Epithelial cell of proximal tubule (primary cell): ENCODE measurements around the gene RPS8. TPM values are rescaled to one million over a fixed set of nuclear protein-coding genes. Genes with fewer than 3 reads are reported as not detected.

ENCODE experiments used
- DNase-seq: peaks from one replicate; pipeline ENCODE4 v3.0.0-alpha.2; 2011; ENCODE audit warnings: low read depth
- H3K4me3 ChIP-seq: 2 replicates; pipeline ENCODE4 v1.5.1; 2011; ENCODE audit warnings: low read depth, mild to moderate bottlenecking, low read length
- total RNA-seq: library from RNA; depleted of rRNA; stranded (reverse); fragments of >200 nt; gene quantifications from 2 replicates; pipeline ENCODE4 v1.2.3, GENCODE V29; 2015
- TF ChIP-seq, protein P1 (sequence below): conservative IDR thresholded peaks from 2 replicates; pipeline ENCODE4 v1.5.1; 2012; ENCODE audit warnings: low read depth, mild to moderate bottlenecking, low read length

The RPS8 gene
- total RNA-seq, 1 donor from 2014 or later = 2,814 TPM

DNA sequence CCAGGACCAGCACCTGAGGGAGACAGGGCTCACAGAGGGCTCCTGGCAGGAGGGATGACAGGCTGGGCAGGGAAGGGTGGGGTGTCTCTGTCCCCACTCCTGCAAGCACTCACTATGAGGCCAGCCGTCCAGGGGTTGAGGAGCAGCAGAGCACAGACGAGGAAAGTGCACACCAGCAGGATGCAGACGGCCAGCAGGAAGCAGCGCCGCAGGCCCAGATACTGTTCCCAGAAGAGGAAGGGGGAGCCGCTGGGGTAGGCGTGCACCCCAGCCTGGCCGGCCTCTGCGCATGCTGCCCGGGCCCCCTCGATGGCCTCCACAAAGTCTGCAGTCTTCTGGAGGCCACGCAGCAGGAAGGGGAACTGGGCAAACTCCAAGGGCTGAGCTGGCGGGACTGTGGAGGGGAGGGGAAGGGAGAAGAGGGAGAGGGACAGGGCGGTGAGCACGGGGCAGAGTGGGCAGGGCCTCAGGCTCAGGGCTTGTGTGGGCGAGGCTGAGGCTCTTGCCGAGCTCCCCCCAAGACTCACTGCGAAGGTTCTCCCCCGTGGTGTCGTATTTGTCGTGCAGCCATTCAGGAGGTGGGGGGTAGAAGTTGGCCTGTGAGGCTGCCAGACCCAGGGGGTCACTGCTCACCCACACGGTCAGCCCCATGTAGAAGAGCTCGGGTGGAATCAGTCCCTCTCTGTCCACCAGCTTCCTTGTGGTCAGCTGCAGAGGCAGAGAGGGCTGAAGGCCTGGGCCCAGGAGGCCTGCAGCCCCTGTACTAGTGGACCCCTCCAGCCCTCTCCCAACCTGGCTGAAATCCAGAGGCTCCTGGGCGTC is 51.2 kb downstream of the RPS8 start:
- no peak overlapping the region for H3K4me3 ChIP-seq
- TF ChIP-seq, protein P1, sequence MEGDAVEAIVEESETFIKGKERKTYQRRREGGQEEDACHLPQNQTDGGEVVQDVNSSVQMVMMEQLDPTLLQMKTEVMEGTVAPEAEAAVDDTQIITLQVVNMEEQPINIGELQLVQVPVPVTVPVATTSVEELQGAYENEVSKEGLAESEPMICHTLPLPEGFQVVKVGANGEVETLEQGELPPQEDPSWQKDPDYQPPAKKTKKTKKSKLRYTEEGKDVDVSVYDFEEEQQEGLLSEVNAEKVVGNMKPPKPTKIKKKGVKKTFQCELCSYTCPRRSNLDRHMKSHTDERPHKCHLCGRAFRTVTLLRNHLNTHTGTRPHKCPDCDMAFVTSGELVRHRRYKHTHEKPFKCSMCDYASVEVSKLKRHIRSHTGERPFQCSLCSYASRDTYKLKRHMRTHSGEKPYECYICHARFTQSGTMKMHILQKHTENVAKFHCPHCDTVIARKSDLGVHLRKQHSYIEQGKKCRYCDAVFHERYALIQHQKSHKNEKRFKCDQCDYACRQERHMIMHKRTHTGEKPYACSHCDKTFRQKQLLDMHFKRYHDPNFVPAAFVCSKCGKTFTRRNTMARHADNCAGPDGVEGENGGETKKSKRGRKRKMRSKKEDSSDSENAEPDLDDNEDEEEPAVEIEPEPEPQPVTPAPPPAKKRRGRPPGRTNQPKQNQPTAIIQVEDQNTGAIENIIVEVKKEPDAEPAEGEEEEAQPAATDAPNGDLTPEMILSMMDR = no peak
- no peak for DNase-seq

DNA sequence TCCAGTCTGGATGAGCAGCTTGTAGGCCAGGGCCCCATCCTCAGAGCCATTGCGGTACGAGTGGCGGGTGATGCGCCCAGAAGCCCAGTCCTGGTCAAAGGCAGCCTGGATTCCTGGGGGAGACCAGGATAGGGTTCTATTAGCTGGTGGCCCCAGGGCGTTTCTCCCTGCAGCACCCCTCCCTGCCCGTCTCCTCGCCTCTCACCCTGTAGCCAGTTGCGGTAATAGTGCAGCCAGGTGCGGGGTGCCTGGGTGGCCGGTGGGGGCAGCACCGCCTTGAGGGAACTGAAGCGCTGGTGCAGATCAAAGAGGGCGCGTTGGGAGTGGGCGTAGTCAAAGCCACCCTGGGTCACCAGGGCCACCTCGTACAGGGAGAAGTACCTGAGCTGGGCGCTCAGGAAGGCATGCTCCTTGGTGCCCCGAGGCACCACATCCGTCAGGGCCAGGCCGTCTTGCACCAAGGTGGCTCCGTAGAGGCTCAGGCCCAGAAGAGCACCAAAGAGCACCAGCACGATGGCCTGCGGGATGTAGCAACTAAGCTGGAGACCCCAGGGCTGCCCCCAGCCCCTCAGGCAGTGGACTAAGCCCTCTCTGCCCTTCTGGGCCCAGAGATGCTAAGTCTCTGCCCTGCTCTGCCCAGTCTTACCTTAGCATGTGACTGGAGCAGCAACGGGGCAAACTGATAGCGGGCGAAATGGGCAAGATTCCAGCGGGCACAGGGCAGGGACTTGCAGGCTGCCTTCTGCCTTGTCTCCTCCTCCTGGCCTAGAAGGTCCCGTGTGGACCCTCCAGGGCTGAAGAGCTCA is 52.1 kb downstream of the RPS8 start:
- TF ChIP-seq, protein P1 = no peak
- no peak for DNase-seq
- no peak overlapping the region for H3K4me3 ChIP-seq

DNA sequence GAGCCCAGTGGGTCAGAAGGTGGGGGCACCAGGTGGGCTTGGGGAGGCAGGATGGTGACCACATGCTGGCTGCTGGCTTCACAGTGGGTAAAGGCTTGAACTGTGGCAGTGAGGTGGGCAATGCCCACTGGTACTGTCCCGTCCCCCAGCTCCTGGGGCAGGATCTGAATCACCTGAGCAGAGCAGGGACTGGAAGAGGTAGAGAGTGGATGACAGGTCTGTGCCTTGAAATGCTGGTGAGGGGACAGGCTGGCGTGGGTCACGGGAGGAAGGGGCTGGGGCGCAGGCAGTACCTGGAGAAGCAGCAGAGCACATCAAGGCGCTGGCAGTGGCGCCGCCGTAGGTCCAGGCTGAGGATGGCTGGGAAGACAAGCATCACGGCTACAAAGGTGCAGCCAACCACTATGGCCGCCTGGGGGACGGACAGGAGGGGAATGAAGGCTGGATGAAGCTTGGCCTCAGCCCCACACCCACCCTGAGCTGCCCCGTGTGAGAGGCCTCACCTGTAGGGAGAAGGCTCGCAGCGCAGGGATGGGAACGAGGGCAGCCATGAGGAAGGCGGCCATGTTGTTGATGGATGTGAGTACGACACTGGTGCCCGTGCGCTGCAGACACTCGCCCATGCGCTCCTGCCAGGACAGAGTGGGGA is 52.8 kb downstream of the RPS8 start:
- TF ChIP-seq, protein P1 = no peak
- H3K4me3 ChIP-seq = no peak overlapping the region
- DNase-seq = no peak

Other genes with a start within 250 kb of the RPS8 start
- 6.3 and 9.3 TPM in 2 replicates for gene TMEM53, start 101.1 kb upstream of the RPS8 start, total RNA-seq
- gene ARMH1, start 100.8 kb upstream of the RPS8 start, total RNA-seq = not detected in 2 replicates
- gene RNU5D-1, start 44.4 kb upstream of the RPS8 start, total RNA-seq = not detected in 2 replicates
- gene KIF2C, start 35.7 kb upstream of the RPS8 start, total RNA-seq = 72.8 and 88.2 TPM in 2 replicates
- 0.07 and 0.12 TPM in 2 replicates for gene BEST4, start 12.6 kb downstream of the RPS8 start, total RNA-seq
- gene PLK3, start 24.8 kb downstream of the RPS8 start, total RNA-seq = 25.5 and 51.1 TPM in 2 replicates
- gene DYNLT4, start 31.8 kb downstream of the RPS8 start, total RNA-seq = 0.29 TPM in 1 of 2 replicates, not detected in the other
- 0.29 and 2.8 TPM in 2 replicates for gene BTBD19, start 33.0 kb downstream of the RPS8 start, total RNA-seq
- gene PTCH2, start 67.7 kb downstream of the RPS8 start, total RNA-seq = under 0.01 TPM in 1 of 2 replicates, not detected in the other
- gene EIF2B3, start 211.1 kb downstream of the RPS8 start, total RNA-seq = 27.0 and 36.4 TPM in 2 replicates
- gene HECTD3, start 235.8 kb downstream of the RPS8 start, total RNA-seq = 32.8 and 36.6 TPM in 2 replicates
- 104 and 141 TPM in 2 replicates for gene UROD, start 236.7 kb downstream of the RPS8 start, total RNA-seq